Endothelial cell of umbilical vein (primary cell): ENCODE results near the gene SCLY. TPM values are rescaled to one million over a fixed set of nuclear protein-coding genes. Genes with fewer than 3 reads are reported as not detected.
"Not testable (repeated sequence)": the region's sequence is repeated elsewhere in the genome, so short reads cannot be mapped to it uniquely, and the experiment has no call there.

Experiments
- BruUV-seq: library from RNA; stranded (reverse); fragments of 400-500 nt; replicated peaks from 2 replicates; lab custom pipeline; 2021; lab: Mats Ljungman, UMichigan
- CTCF ChIA-PET: fragments of 300-600, 350-600 bp; sonication (Branson Sonifier 250); formaldehyde crosslinking; loops from one replicate; lab custom pipeline; 2021; ENCODE audit warnings: antibody characterized with exemption, inconsistent platforms; lab: Charles Lee
- POLR2A ChIA-PET: fragments of 300-600, 350-600 bp; sonication (Branson Sonifier 250); formaldehyde crosslinking; loops from one replicate; lab custom pipeline; 2021; ENCODE audit warnings: antibody characterized with exemption, inconsistent platforms; lab: Charles Lee
- DNase-seq: peaks from one replicate; pipeline ENCODE4 v3.0.0-alpha.2; 2011; ENCODE audit warnings: low read depth, low spot score
- FAIRE-seq: peaks from 2 replicates; lab custom pipeline; 2011; peaks lifted over from hg19 to GRCh38; lab: Jason Lieb, UNC
- H2AFZ ChIP-seq: 2 replicates; pipeline ENCODE4 v1.6.0; 2012; ENCODE audit warnings: low read depth, low read length, control low read depth, inconsistent platforms
- H3K27ac ChIP-seq: 2 replicates; pipeline ENCODE4 v1.5.1; 2011; ENCODE audit warnings: low read depth, mild to moderate bottlenecking, control low read depth, low read length, moderate library complexity; ENCODE audit not compliant: insufficient read depth
- H3K27me3 ChIP-seq, 2 experiments: 2 replicates each; pipeline versions ENCODE4 v1.6.0 to v1.6.1; 2011; ENCODE audit warnings: low read length in 2 of 2, mixed read lengths in 1 of 2; ENCODE audit not compliant: control insufficient read depth in 2 of 2, insufficient read depth in 2 of 2
- H3K36me3 ChIP-seq, 2 experiments: 2 replicates in 1 of 2; 3 replicates in 1 of 2; pipeline ENCODE4 v1.5.1; 2011; ENCODE audit warnings: low read length in 2 of 2, mild to moderate bottlenecking in 1 of 2, moderate library complexity in 1 of 2; ENCODE audit not compliant: control insufficient read depth in 2 of 2, insufficient read depth in 2 of 2; ENCODE audit errors: extremely low read depth in 1 of 2
- H3K4me1 ChIP-seq: 3 replicates; pipeline ENCODE4 v1.5.1; 2011; ENCODE audit warnings: mild to moderate bottlenecking, low read length; ENCODE audit not compliant: control insufficient read depth, insufficient read depth; ENCODE audit errors: extremely low read depth
- H3K4me2 ChIP-seq: 2 replicates; pipeline ENCODE4 v1.6.1; 2011; ENCODE audit warnings: low read length, control low read depth, mixed read lengths; ENCODE audit not compliant: insufficient read depth
- H3K4me3 ChIP-seq, 3 experiments: fragments of 200-600 bp in 1 of 3; sonication (generic), shearing (Covaris generic) in 1 of 3; replicated peaks in 1 of 3; 2 replicates each; pipeline ENCODE4 v1.5.1; 2011 to 2016; ENCODE audit warnings: control low read depth in 3 of 3, low read length in 3 of 3, mild to moderate bottlenecking in 2 of 3, inconsistent platforms in 1 of 3, low read depth in 1 of 3, moderate library complexity in 1 of 3; ENCODE audit not compliant: insufficient read depth in 1 of 3
- H3K79me2 ChIP-seq: 2 replicates; pipeline ENCODE4 v1.6.0; 2012; ENCODE audit warnings: low read length, inconsistent platforms; ENCODE audit not compliant: control insufficient read depth, insufficient read depth
- H3K9ac ChIP-seq: replicated peaks from 2 replicates; pipeline ENCODE3; 2011; ENCODE audit warnings: low read length, control low read depth; ENCODE audit not compliant: insufficient read depth; ENCODE audit errors: extremely low read depth
- H3K9me1 ChIP-seq: replicated peaks from 3 replicates; pipeline ENCODE4 v1.6.0; 2011; ENCODE audit warnings: mild to moderate bottlenecking, low read length; ENCODE audit not compliant: control insufficient read depth, insufficient read depth; ENCODE audit errors: extremely low read depth
- H3K9me3 ChIP-seq: replicated peaks from 2 replicates; pipeline ENCODE4 v1.5.1; 2012; ENCODE audit warnings: low read length, inconsistent platforms; ENCODE audit not compliant: control insufficient read depth, insufficient read depth
- H4K20me1 ChIP-seq: replicated peaks from 2 replicates; pipeline ENCODE3; 2011; ENCODE audit warnings: mild to moderate bottlenecking, low read length; ENCODE audit not compliant: control insufficient read depth, insufficient read depth; ENCODE audit errors: extremely low read depth
- EZH2 ChIP-seq: IDR thresholded peaks from 2 replicates; pipeline ENCODE4 v1.6.1; 2012; ENCODE audit warnings: borderline replicate concordance, low read depth, mild to moderate bottlenecking, moderate library complexity, low read length, inconsistent platforms; ENCODE audit not compliant: severe bottlenecking
- FOS ChIP-seq: IDR thresholded peaks from 2 replicates; pipeline ENCODE4 v1.6.1; 2011; ENCODE audit warnings: mild to moderate bottlenecking, low read length, moderate library complexity, borderline replicate concordance; ENCODE audit not compliant: insufficient read depth
- GATA2 ChIP-seq: IDR thresholded peaks from 2 replicates; pipeline ENCODE4 v1.7.0; 2011; ENCODE audit warnings: low read depth, mild to moderate bottlenecking, moderate library complexity, mixed read lengths, low read length; ENCODE audit not compliant: insufficient read length, insufficient read depth
- JUN ChIP-seq: IDR thresholded peaks from 2 replicates; pipeline ENCODE4 v1.6.1; 2011; ENCODE audit warnings: borderline replicate concordance, low read depth; ENCODE audit not compliant: insufficient read length, insufficient read depth
- MAX ChIP-seq: IDR thresholded peaks from 2 replicates; pipeline ENCODE4 v1.6.1; 2011; ENCODE audit not compliant: insufficient read depth, insufficient read length
- MYC ChIP-seq: IDR thresholded peaks from one replicate; pipeline ENCODE4 v1.6.1; 2011; ENCODE audit warnings: mild to moderate bottlenecking, low read depth, low read length
- POLR2A ChIP-seq: IDR thresholded peaks from 2 replicates; pipeline ENCODE4 v1.6.1; 2012; ENCODE audit warnings: low read depth, mild to moderate bottlenecking, control low read depth, low read length
- POLR2AphosphoS5 ChIP-seq: IDR thresholded peaks from 2 replicates; pipeline ENCODE4 v1.6.1; 2012; ENCODE audit warnings: low read depth, mild to moderate bottlenecking, control low read depth, low read length, moderate library complexity; ENCODE audit not compliant: insufficient read depth
- dilution Hi-C: fragments of 300-500 bp; cut with MboI; formaldehyde crosslinking; loops from one replicate; pipeline ENCODE4 v1.15.0; 2019; ENCODE audit warnings: low sequenced_read_pairs; ENCODE audit not compliant: extremely low pct_ligation_motif_present
- intact Hi-C: fragments of 100-400 bp; cut with micrococcal nuclease; formaldehyde crosslinking; loops from one replicate; pipeline ENCODE4 v1.10.0; 2022
- polyA plus RNA-seq, 4 experiments: library from polyadenylated mRNA; depleted of rRNA in 3 of 4; stranded (reverse) in 3 of 4; unstranded in 1 of 4; fragments of >200 nt; gene quantifications; 2 replicates each; pipeline versions ENCODE4 v1.2.1 to v1.2.3, GENCODE V29; 2011 to 2012; ENCODE audit warnings: missing spikeins in 1 of 4
- total RNA-seq: library from RNA; stranded (reverse); gene quantifications from 2 replicates; pipeline ENCODE4 v1.2.3, GENCODE V29; 2021
- TF ChIP-seq, protein P1 (sequence below), 2 donors: IDR thresholded peaks; 1 replicate in 1 of 2; 2 replicates in 1 of 2; pipeline ENCODE4 v1.5.1; 2011; ENCODE audit warnings: low read length in 2 of 2, mild to moderate bottlenecking in 2 of 2, moderate library complexity in 2 of 2, control low read depth in 1 of 2, inconsistent platforms in 1 of 2, low read depth in 1 of 2; ENCODE audit not compliant: insufficient read depth in 1 of 2; ENCODE audit errors: extremely low read depth in 1 of 2

SCLY gene
- total and polyA plus RNA-seq, 2 donors (not counting 3 experiments of a cell fraction or from before 2014, with no cell fraction given) = 22.6 to 32.7 TPM

DNA sequence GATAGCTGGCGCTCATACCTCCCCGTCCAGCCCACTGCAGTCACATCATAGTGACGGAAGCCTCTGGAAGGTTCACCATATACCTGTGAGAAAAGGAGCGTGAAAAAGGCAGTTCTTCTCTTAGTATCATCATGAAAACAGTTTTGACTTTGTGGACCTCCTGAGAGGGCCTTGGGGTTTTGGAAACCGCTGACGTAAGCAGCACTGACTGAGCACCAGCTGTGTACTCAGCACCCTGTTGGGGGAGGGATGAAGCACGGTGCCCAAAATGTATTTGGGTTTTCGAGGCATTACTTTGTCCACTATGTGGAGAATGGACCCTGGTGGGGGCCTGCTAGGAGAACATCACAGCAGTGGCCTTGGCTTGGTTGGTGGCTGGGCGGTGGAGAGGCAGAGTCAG, 5.4 kb downstream of the SCLY start:
- H4K20me1 ChIP-seq = no peaks in the 10 kb centered on the region
- no peaks in the 10 kb centered on the region for H3K9me1 ChIP-seq
- H3K27ac ChIP-seq = no peak overlapping the region
- no peak for FAIRE-seq
- no peak for DNase-seq
- no peak overlapping the region for H2AFZ ChIP-seq
- ChIA-PET POLR2A (no interaction called here), CTCF (no interaction called here)
- no peak overlapping the region for H3K4me3 ChIP-seq
- dilution Hi-C loops = no loop called here
- peaks cover 7% of the 10 kb centered on the region for H3K79me2 ChIP-seq
- TF ChIP-seq JUN (no peak), GATA2 (no peak), EZH2 (no peak), MYC (no peak), POLR2A (no peak), FOS (no peak), MAX (no peak), POLR2AphosphoS5 (no peak)
- TF ChIP-seq, protein P1, sequence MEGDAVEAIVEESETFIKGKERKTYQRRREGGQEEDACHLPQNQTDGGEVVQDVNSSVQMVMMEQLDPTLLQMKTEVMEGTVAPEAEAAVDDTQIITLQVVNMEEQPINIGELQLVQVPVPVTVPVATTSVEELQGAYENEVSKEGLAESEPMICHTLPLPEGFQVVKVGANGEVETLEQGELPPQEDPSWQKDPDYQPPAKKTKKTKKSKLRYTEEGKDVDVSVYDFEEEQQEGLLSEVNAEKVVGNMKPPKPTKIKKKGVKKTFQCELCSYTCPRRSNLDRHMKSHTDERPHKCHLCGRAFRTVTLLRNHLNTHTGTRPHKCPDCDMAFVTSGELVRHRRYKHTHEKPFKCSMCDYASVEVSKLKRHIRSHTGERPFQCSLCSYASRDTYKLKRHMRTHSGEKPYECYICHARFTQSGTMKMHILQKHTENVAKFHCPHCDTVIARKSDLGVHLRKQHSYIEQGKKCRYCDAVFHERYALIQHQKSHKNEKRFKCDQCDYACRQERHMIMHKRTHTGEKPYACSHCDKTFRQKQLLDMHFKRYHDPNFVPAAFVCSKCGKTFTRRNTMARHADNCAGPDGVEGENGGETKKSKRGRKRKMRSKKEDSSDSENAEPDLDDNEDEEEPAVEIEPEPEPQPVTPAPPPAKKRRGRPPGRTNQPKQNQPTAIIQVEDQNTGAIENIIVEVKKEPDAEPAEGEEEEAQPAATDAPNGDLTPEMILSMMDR (IDR thresholded peaks at IDR 0.05; ENCODE audit: extremely low read depth in 1 of 2, insufficient read depth in 1 of 2, low read depth in 1 of 2, low read length in 2 of 2) = no peak
- H3K27me3 ChIP-seq = no peaks in the 10 kb centered on the region
- peaks cover 6% of the 10 kb centered on the region in 2 experiments for H3K36me3 ChIP-seq
- no peak overlapping the region for H3K9ac ChIP-seq
- H3K4me2 ChIP-seq = no peak overlapping the region
- H3K4me1 ChIP-seq = peaks cover 6% of the 10 kb centered on the region
- intact Hi-C loops = loop anchor here (10.0 kb wide), 1 partner anchor 169 kb away; no protein-coding TSS in a partner anchor
- no peaks in the 10 kb centered on the region for H3K9me3 ChIP-seq
- BruUV-seq = no TSS peak

- H3K4me2 ChIP-seq, H3K9ac ChIP-seq, H3K27me3 ChIP-seq, H3K9me3 ChIP-seq, POLR2A ChIA-PET, BruUV-seq, H3K4me3 ChIP-seq, H3K9me1 ChIP-seq, dilution Hi-C loops, CTCF ChIA-PET, DNase-seq, H3K4me1 ChIP-seq, H3K27ac ChIP-seq, H3K36me3 ChIP-seq, H3K79me2 ChIP-seq, H4K20me1 ChIP-seq, H2AFZ ChIP-seq, FAIRE-seq: not testable (repeated sequence)
- intact Hi-C loops = loop anchor here (10.0 kb wide), 1 partner anchor 168 kb away; no protein-coding TSS in a partner anchor
These were observed 5.9 kb downstream of the SCLY start for GRCh38 chr2:238066718-238067117.
